K562 (cell line): ENCODE measurements around the gene F12. TPM values are rescaled to one million over a fixed set of nuclear protein-coding genes. Genes with fewer than 3 reads are reported as not detected.
A peak's percentile ranks its signal among the peaks of the same experiment; 100 is the strongest.

Source experiments
- BACH1 ChIP-seq: fragments of 200-800 bp; sonication (Bioruptor generic); IDR thresholded peaks from 2 replicates; pipeline ENCODE4 v1.6.1; 2016; ENCODE audit warnings: missing genetic modification characterization, missing compliant biosample characterization
- ERF ChIP-seq: fragments of 450-650 bp; formaldehyde crosslinking; IDR thresholded peaks from 2 replicates; pipeline ENCODE4 v1.4.0; 2020; ENCODE audit warnings: mild to moderate bottlenecking, mixed read lengths
- MTA3 ChIP-seq: fragments of 450-650 bp; formaldehyde crosslinking; IDR thresholded peaks from 2 replicates; pipeline ENCODE4 v1.6.1; 2017; ENCODE audit warnings: mild to moderate bottlenecking, borderline replicate concordance
- MYNN ChIP-seq, 2 experiments: sonication (generic); formaldehyde crosslinking in 1 of 2; IDR thresholded peaks; 2 replicates each; pipeline versions ENCODE4 v1.5.0 to v1.6.1; 2016 to 2020; ENCODE audit warnings: antibody characterized with exemption in 1 of 2, missing genetic modification reagents in 1 of 2
- NFIX ChIP-seq: fragments of 250-450 bp; sonication (Bioruptor Pico); IDR thresholded peaks from 2 replicates; pipeline ENCODE4 v1.4.0; 2020; ENCODE audit warnings: low read depth, mild to moderate bottlenecking, moderate library complexity
- TOE1 ChIP-seq, 2 experiments: fragments of 450-650 bp in 1 of 2; sonication (generic) in 1 of 2; formaldehyde crosslinking in 1 of 2; IDR thresholded peaks; 2 replicates each; pipeline versions ENCODE4 v1.7.1 to v1.8.0; 2016 to 2022; ENCODE audit warnings: borderline replicate concordance in 2 of 2, mild to moderate bottlenecking in 2 of 2, antibody characterized with exemption in 1 of 2, inconsistent platforms in 1 of 2, low read depth in 1 of 2, missing genetic modification reagents in 1 of 2, moderate library complexity in 1 of 2
- polyA plus RNA-seq, 8 experiments: library from polyadenylated mRNA; depleted of rRNA in 4 of 8; stranded (reverse) in 5 of 8; unstranded in 3 of 8; fragments of >200 nt; fragmentation: Nextera tagmentation in 2 of 8; fragmentation: Illumina TruSeq in 1 of 8; extraction: Ambion mirVana in 2 of 8; extraction: Trizol in 1 of 8; gene quantifications; 2 replicates each; pipeline versions ENCODE4 v1.2.1 to v1.2.3, GENCODE V29; 2011 to 2014; ENCODE audit warnings: inconsistent platforms in 1 of 8, missing spikeins in 1 of 8
- total RNA-seq, 7 experiments: library from RNA; depleted of rRNA in 6 of 7; stranded (reverse); fragments of >200 nt in 6 of 7; fragmentation: Illumina TruSeq in 2 of 7; extraction: Trizol in 2 of 7; gene quantifications; 2 replicates each; pipeline versions ENCODE4 v1.2.1 to v1.2.3, GENCODE V29; 2011 to 2021; ENCODE audit warnings: low replicate concordance in 1 of 7
- TF ChIP-seq, protein P1 (sequence below): sonication (generic); formaldehyde crosslinking; IDR thresholded peaks from 2 replicates; pipeline ENCODE4 v1.8.0; 2022; ENCODE audit warnings: mild to moderate bottlenecking, low read depth, missing genetic modification reagents
- TF ChIP-seq, protein P2 (sequence below): fragments of 450-650 bp; IDR thresholded peaks from 2 replicates; pipeline ENCODE4 v1.6.1; 2016; ENCODE audit warnings: antibody characterized with exemption
- TF ChIP-seq, protein P3 (sequence below): fragments of 450-650 bp; IDR thresholded peaks from 2 replicates; pipeline ENCODE4 v1.6.1; 2017; ENCODE audit warnings: antibody characterized with exemption, mild to moderate bottlenecking
- TF ChIP-seq, protein P4 (sequence below), 2 experiments: fragments of 450-650 bp in 1 of 2; IDR thresholded peaks; 2 replicates each; pipeline ENCODE4 v1.6.1; 2011 to 2017; ENCODE audit warnings: low read depth in 2 of 2, antibody characterized with exemption in 1 of 2, borderline replicate concordance in 1 of 2, low read length in 1 of 2, mild to moderate bottlenecking in 1 of 2, mixed read lengths in 1 of 2; ENCODE audit not compliant: control insufficient read depth in 1 of 2

F12 gene
- total and polyA plus RNA-seq, 9 of the 15 experiments (the other 6 are each of a cell fraction or from before 2014, with no cell fraction given) = 0.59 to 18.3 (median 3.6) TPM

DNA sequence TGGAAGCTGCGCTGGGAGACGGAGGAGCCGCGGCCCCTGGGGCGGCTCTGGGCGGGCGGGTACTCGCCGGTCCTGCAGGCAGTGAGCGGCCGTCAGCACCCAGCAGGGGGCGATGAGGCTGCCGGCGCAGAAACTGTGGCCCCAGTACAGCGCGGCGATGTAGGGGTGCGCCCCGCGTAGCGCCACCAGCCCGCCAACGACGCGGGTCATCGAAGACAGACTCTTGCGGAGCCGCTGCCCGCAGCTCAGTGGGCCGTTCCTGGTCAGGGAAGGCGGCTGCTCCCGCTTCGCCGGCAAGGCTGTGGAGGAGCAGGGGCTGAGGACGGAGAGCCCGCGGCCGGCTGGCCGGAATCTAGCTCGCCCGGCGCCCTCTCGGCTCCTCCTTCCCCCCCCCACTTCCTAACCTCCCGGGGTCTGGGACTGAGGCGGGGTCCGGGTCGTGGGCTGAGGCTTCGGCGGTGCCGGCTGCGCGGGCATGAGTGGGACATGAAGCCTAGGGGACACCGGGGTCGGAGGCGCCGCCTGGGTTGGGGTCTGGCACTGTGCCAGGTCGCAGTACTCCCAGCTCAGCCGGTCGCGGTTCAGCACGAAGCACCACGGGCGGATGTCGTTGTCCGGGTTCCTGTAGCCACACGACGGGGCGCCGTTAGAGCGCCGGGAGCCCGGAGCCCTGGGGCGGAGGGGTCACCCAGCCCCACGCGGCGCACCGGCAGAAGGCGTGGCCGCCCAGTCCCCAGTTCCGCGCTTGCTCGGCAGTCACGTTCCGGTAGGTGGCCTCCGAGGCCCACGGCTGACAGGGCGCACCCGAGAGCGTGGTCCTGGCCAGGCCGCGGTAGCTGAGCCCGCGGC is 5.3 kb downstream of the F12 start (continued):
- TF ChIP-seq, protein P1, sequence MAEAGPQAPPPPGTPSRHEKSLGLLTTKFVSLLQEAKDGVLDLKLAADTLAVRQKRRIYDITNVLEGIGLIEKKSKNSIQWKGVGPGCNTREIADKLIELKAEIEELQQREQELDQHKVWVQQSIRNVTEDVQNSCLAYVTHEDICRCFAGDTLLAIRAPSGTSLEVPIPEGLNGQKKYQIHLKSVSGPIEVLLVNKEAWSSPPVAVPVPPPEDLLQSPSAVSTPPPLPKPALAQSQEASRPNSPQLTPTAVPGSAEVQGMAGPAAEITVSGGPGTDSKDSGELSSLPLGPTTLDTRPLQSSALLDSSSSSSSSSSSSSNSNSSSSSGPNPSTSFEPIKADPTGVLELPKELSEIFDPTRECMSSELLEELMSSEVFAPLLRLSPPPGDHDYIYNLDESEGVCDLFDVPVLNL (CRISPR knock-in tag) = peak; percentile 70
- TF ChIP-seq BACH1 (tag) = no peak
- TF ChIP-seq, protein P2, sequence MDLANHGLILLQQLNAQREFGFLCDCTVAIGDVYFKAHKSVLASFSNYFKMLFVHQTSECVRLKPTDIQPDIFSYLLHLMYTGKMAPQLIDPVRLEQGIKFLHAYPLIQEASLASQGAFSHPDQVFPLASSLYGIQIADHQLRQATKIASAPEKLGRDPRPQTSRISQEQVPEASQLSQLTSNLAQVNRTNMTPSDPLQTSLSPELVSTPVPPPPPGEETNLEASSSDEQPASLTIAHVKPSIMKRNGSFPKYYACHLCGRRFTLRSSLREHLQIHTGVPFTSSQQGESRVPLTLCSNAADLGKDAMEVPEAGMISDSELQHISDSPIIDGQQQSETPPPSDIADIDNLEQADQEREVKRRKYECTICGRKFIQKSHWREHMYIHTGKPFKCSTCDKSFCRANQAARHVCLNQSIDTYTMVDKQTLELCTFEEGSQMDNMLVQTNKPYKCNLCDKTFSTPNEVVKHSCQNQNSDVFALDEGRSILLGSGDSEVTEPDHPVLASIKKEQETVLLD = peak; percentile 46; the same call in 1 of the 2 replicates
- TF ChIP-seq, protein P3, sequence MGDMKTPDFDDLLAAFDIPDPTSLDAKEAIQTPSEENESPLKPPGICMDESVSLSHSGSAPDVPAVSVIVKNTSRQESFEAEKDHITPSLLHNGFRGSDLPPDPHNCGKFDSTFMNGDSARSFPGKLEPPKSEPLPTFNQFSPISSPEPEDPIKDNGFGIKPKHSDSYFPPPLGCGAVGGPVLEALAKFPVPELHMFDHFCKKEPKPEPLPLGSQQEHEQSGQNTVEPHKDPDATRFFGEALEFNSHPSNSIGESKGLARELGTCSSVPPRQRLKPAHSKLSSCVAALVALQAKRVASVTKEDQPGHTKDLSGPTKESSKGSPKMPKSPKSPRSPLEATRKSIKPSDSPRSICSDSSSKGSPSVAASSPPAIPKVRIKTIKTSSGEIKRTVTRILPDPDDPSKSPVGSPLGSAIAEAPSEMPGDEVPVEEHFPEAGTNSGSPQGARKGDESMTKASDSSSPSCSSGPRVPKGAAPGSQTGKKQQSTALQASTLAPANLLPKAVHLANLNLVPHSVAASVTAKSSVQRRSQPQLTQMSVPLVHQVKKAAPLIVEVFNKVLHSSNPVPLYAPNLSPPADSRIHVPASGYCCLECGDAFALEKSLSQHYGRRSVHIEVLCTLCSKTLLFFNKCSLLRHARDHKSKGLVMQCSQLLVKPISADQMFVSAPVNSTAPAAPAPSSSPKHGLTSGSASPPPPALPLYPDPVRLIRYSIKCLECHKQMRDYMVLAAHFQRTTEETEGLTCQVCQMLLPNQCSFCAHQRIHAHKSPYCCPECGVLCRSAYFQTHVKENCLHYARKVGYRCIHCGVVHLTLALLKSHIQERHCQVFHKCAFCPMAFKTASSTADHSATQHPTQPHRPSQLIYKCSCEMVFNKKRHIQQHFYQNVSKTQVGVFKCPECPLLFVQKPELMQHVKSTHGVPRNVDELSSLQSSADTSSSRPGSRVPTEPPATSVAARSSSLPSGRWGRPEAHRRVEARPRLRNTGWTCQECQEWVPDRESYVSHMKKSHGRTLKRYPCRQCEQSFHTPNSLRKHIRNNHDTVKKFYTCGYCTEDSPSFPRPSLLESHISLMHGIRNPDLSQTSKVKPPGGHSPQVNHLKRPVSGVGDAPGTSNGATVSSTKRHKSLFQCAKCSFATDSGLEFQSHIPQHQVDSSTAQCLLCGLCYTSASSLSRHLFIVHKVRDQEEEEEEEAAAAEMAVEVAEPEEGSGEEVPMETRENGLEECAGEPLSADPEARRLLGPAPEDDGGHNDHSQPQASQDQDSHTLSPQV = peak; percentile 76; the same call in 1 of the 2 replicates
- TF ChIP-seq ERF (CRISPR knock-in tag) = peak; percentile 49; the same call in 1 of the 2 replicates
- TF ChIP-seq, protein P4, sequence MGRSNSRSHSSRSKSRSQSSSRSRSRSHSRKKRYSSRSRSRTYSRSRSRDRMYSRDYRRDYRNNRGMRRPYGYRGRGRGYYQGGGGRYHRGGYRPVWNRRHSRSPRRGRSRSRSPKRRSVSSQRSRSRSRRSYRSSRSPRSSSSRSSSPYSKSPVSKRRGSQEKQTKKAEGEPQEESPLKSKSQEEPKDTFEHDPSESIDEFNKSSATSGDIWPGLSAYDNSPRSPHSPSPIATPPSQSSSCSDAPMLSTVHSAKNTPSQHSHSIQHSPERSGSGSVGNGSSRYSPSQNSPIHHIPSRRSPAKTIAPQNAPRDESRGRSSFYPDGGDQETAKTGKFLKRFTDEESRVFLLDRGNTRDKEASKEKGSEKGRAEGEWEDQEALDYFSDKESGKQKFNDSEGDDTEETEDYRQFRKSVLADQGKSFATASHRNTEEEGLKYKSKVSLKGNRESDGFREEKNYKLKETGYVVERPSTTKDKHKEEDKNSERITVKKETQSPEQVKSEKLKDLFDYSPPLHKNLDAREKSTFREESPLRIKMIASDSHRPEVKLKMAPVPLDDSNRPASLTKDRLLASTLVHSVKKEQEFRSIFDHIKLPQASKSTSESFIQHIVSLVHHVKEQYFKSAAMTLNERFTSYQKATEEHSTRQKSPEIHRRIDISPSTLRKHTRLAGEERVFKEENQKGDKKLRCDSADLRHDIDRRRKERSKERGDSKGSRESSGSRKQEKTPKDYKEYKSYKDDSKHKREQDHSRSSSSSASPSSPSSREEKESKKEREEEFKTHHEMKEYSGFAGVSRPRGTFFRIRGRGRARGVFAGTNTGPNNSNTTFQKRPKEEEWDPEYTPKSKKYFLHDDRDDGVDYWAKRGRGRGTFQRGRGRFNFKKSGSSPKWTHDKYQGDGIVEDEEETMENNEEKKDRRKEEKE (IDR thresholded peaks at IDR 0.05; ENCODE audit: borderline replicate concordance in 1 of 2, control insufficient read depth in 1 of 2, low read depth in 2 of 2, low read length in 1 of 2) = no peak
- 0 out of 2 replicates have a peak, but pooled peaks have one; percentile 47 for TF ChIP-seq MTA3
- TF ChIP-seq MYNN (IDR thresholded peaks at IDR 0.05) = peak; percentile 70
- no peak for TF ChIP-seq MYNN (CRISPR knock-in tag; IDR thresholded peaks at IDR 0.05)
- TF ChIP-seq TOE1 (IDR thresholded peaks at IDR 0.05; ENCODE audit: borderline replicate concordance) = peak; percentile 39; the same call in 1 of the 2 replicates
- TF ChIP-seq TOE1 (CRISPR knock-in tag; IDR thresholded peaks at IDR 0.05; ENCODE audit: borderline replicate concordance, low read depth) = 0 out of 2 replicates have a peak, but pooled peaks have one; percentile 79
- peak; percentile 99 for TF ChIP-seq NFIX (CRISPR knock-in tag)
